B cell (primary cell): Measurements from ENCODE around the gene ADAMTS16. TPM values are rescaled to one million over a fixed set of nuclear protein-coding genes. Genes with fewer than 3 reads are reported as not detected.

Experiments
- ATAC-seq: fragments of 200-7000 bp; cut with Tn5 transposase; one replicate; pipeline ENCODE4 v1.10.0; 2021; ENCODE audit warnings: low read depth, mild to moderate bottlenecking, moderate number of reproducible peaks, moderate library complexity
- CTCF ChIA-PET: fragments of 350-600 bp; sonication (Branson Sonifier 250); formaldehyde crosslinking; loops from one replicate; lab custom pipeline; 2021; ENCODE audit warnings: antibody characterized with exemption, inconsistent platforms; lab: Charles Lee
- POLR2A ChIA-PET: fragments of 350-600 bp; sonication (Branson Sonifier 250); formaldehyde crosslinking; loops from one replicate; lab custom pipeline; 2021; ENCODE audit warnings: antibody characterized with exemption; lab: Charles Lee
- DNase-seq: peaks from one replicate; pipeline ENCODE4 v3.0.0; 2013
- H2AFZ ChIP-seq: 2 replicates; pipeline ENCODE4 v1.6.1; 2012; ENCODE audit warnings: mild to moderate bottlenecking, low read depth, low read length; ENCODE audit not compliant: insufficient read depth, poor library complexity, severe bottlenecking
- H3K27ac ChIP-seq, 2 donors: 1 replicate in 1 of 2; 2 replicates in 1 of 2; pipeline ENCODE4 v1.5.1; 2012 to 2013; ENCODE audit warnings: low read length in 2 of 2, mild to moderate bottlenecking in 2 of 2, moderate library complexity in 1 of 2
- H3K27me3 ChIP-seq, 4 experiments: fragments of 200-600 bp in 1 of 4; sonication (generic) in 1 of 4; replicated peaks in 1 of 4; 1 replicate in 2 of 4; 2 replicates in 2 of 4; pipeline versions ENCODE4 v1.6.1 to v1.7.0; 2013 to 2016; ENCODE audit warnings: low read length in 3 of 4, mild to moderate bottlenecking in 2 of 4, mixed read lengths in 1 of 4, moderate library complexity in 1 of 4; ENCODE audit not compliant: insufficient read depth in 4 of 4, control insufficient read depth in 3 of 4; ENCODE audit errors: control extremely low read depth in 1 of 4
- H3K36me3 ChIP-seq, 2 experiments: replicated peaks in 1 of 2; 1 replicate in 1 of 2; 2 replicates in 1 of 2; pipeline versions ENCODE4 v1.6.1 to v1.7.1; 2013; ENCODE audit warnings: low read length in 1 of 2; ENCODE audit not compliant: insufficient read depth in 2 of 2, control insufficient read depth in 1 of 2; ENCODE audit errors: control extremely low read depth in 1 of 2, extremely low read depth in 1 of 2
- H3K4me1 ChIP-seq, 2 donors: fragments of 200-600 bp in 1 of 2; sonication (generic) in 1 of 2; 1 replicate in 1 of 2; 2 replicates in 1 of 2; pipeline versions ENCODE4 v1.5.1 to v1.6.1; 2013 to 2017; ENCODE audit warnings: low read length in 2 of 2; ENCODE audit not compliant: control insufficient read depth in 2 of 2, insufficient read depth in 2 of 2
- H3K4me2 ChIP-seq: replicated peaks from 2 replicates; pipeline ENCODE3; 2012; ENCODE audit warnings: mild to moderate bottlenecking, low read depth, low read length; ENCODE audit not compliant: poor library complexity, severe bottlenecking
- H3K4me3 ChIP-seq, 5 experiments: fragments of 200-600 bp in 1 of 5; sonication (generic) in 1 of 5; 1 replicate in 3 of 5; 2 replicates in 2 of 5; pipeline versions ENCODE4 v1.5.1 to v1.7.0; 2011 to 2016; ENCODE audit warnings: low read length in 4 of 5, mild to moderate bottlenecking in 4 of 5, low read depth in 2 of 5, control low read depth in 1 of 5, moderate library complexity in 1 of 5; ENCODE audit not compliant: insufficient read depth in 1 of 5; ENCODE audit errors: control extremely low read depth in 1 of 5, extremely low read depth in 1 of 5
- H3K79me2 ChIP-seq: fragments of 200-600 bp; sonication (generic); one replicate; pipeline ENCODE4 v1.6.0; 2016; ENCODE audit warnings: low read length; ENCODE audit not compliant: control insufficient read depth, insufficient read depth
- H3K9ac ChIP-seq: fragments of 200-600 bp; sonication (generic); 2 replicates; pipeline ENCODE4 v1.6.1; 2017; ENCODE audit warnings: mild to moderate bottlenecking, low read length, moderate library complexity
- H3K9me3 ChIP-seq, 3 donors: one replicate each; pipeline versions ENCODE4 v1.6.1 to v1.7.1; 2013; ENCODE audit warnings: low read length in 2 of 3; ENCODE audit not compliant: control insufficient read depth in 2 of 3, insufficient read depth in 1 of 3; ENCODE audit errors: control extremely low read depth in 1 of 3
- H4K20me1 ChIP-seq: 2 replicates; pipeline ENCODE4 v1.6.0; 2012; ENCODE audit warnings: mild to moderate bottlenecking, low read length; ENCODE audit not compliant: insufficient read depth, control insufficient read depth, poor library complexity, severe bottlenecking
- H3K27ac Mint-ChIP-seq: one replicate; pipeline ENCODE4 v1.8.0; 2021; ENCODE audit warnings: mixed read lengths
- H3K27me3 Mint-ChIP-seq: one replicate; pipeline ENCODE4 v1.8.0; 2021; ENCODE audit warnings: mixed read lengths
- H3K4me1 Mint-ChIP-seq: one replicate; pipeline ENCODE4 v1.8.0; 2021; ENCODE audit warnings: mixed read lengths
- H3K4me3 Mint-ChIP-seq: one replicate; pipeline ENCODE4 v1.8.0; 2021; ENCODE audit warnings: mixed read lengths
- H3K9me3 Mint-ChIP-seq: one replicate; pipeline ENCODE4 v1.8.0; 2022; ENCODE audit warnings: mixed read lengths; ENCODE audit not compliant: insufficient read depth
- EZH2 ChIP-seq: IDR thresholded peaks from 2 replicates; pipeline ENCODE4 v1.6.1; 2012; ENCODE audit warnings: borderline replicate concordance, low read depth, mild to moderate bottlenecking, moderate library complexity, low read length; ENCODE audit not compliant: insufficient read depth, poor library complexity, severe bottlenecking
- WGBS: methylation state at CpG from one replicate; pipeline ENCODE4 v1.1.5; 2013; ENCODE audit warnings: missing lambda C conversion rate; ENCODE audit not compliant: insufficient coverage; 5-methylcytosine and 5-hydroxymethylcytosine counted together
- intact Hi-C: fragments of 100-400 bp; cut with micrococcal nuclease; formaldehyde crosslinking; loops from one replicate; pipeline ENCODE4 v1.10.0; 2022
- polyA plus RNA-seq: library from polyadenylated mRNA; depleted of rRNA; stranded (reverse); fragments of >200 nt; gene quantifications from 2 replicates; pipeline ENCODE4 v1.2.3, GENCODE V29; 2012
- total RNA-seq, 2 donors: library from RNA; stranded (reverse); fragments of 120-200 nt in 1 of 2; gene quantifications; 1 replicate in 1 of 2; 2 replicates in 1 of 2; pipeline versions ENCODE4 v1.2.3 to v1.2.4, GENCODE V29; 2013 to 2022
- TF ChIP-seq, protein P1 (sequence below): fragments of 200-600 bp; IDR thresholded peaks from one replicate; pipeline ENCODE4 v1.8.0; 2022; ENCODE audit warnings: antibody characterized with exemption, mild to moderate bottlenecking

The ADAMTS16 gene
- total and polyA plus RNA-seq, 2 donors (not counting 1 experiment from before 2014, with no cell fraction given), result not detected

- Histone ChIP-seq H3K4me1 (no peaks in the 10 kb centered on the region), H3K9ac (no peak overlapping the region), H3K9me3 (peaks cover 0 to 3% (median 0%) of the 10 kb centered on the region in 3 donors), H3K27me3 (no peaks in the 10 kb centered on the region), H3K79me2 (no peaks in the 10 kb centered on the region), H2AFZ (no peak overlapping the region), H3K27ac (no peak overlapping the region), H3K4me2 (no peak overlapping the region), H4K20me1 (no peaks in the 10 kb centered on the region), H3K4me3 (no peak overlapping the region), H3K36me3 (no peaks in the 10 kb centered on the region)
- CTCF ChIA-PET, result no interaction called here
- H3K27me3 Mint-ChIP-seq, result no peaks in the 10 kb centered on the region
- intact Hi-C loops, result no loop called here
- 93% methylated on average over 4 of the region's 5 CpGs for WGBS
- ATAC-seq (no peak), DNase-seq (no peak)
- H3K4me3 Mint-ChIP-seq, result no peak overlapping the region
- no peaks in the 10 kb centered on the region for H3K9me3 Mint-ChIP-seq
- no peak for TF ChIP-seq EZH2
- TF ChIP-seq, protein P1, sequence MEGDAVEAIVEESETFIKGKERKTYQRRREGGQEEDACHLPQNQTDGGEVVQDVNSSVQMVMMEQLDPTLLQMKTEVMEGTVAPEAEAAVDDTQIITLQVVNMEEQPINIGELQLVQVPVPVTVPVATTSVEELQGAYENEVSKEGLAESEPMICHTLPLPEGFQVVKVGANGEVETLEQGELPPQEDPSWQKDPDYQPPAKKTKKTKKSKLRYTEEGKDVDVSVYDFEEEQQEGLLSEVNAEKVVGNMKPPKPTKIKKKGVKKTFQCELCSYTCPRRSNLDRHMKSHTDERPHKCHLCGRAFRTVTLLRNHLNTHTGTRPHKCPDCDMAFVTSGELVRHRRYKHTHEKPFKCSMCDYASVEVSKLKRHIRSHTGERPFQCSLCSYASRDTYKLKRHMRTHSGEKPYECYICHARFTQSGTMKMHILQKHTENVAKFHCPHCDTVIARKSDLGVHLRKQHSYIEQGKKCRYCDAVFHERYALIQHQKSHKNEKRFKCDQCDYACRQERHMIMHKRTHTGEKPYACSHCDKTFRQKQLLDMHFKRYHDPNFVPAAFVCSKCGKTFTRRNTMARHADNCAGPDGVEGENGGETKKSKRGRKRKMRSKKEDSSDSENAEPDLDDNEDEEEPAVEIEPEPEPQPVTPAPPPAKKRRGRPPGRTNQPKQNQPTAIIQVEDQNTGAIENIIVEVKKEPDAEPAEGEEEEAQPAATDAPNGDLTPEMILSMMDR, result no peak
- POLR2A ChIA-PET, result no interaction called here
- no peaks in the 10 kb centered on the region for H3K4me1 Mint-ChIP-seq
- no peak overlapping the region for H3K27ac Mint-ChIP-seq
Observed at GRCh38 chr5:5200133-5200532, 60.0 kb downstream of the ADAMTS16 start.

DNA sequence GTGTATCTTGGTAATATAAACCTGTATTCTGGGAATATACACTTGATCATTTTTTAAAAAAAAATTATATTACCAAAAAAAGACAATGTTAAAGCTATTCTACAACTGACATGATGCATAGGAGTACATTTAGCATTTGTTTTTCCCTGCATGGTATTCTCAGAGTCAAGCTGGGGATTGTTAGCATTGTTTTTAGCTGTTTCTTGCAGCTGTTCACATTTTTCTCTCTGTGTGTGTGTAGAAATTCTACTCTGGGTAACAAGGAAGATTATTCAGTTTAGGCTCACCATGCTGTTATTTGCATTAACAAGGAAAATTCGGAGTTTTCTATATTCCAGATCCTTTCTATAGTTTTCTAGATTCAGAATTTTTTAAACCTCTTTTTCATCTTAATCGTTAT lies 62.2 kb downstream of the ADAMTS16 start:
- CTCF ChIA-PET, result no interaction called here
- Histone ChIP-seq H4K20me1 (no peaks in the 10 kb centered on the region), H3K4me2 (no peak overlapping the region), H3K27me3 (no peaks in the 10 kb centered on the region), H3K36me3 (no peaks in the 10 kb centered on the region), H3K27ac (no peak overlapping the region), H3K9me3 (peaks cover 0 to 3% (median 0%) of the 10 kb centered on the region in 3 donors), H3K4me3 (no peak overlapping the region), H3K79me2 (no peaks in the 10 kb centered on the region), H3K4me1 (no peaks in the 10 kb centered on the region), H2AFZ (no peak overlapping the region), H3K9ac (no peak overlapping the region)
- POLR2A ChIA-PET, result no interaction called here
- Mint-ChIP-seq H3K27me3 (no peaks in the 10 kb centered on the region), H3K4me3 (no peak overlapping the region), H3K9me3 (no peaks in the 10 kb centered on the region), H3K27ac (no peak overlapping the region), H3K4me1 (no peaks in the 10 kb centered on the region)
- TF ChIP-seq, protein P1, result no peak
- no peak for TF ChIP-seq EZH2
- intact Hi-C loops, result no loop called here
- ATAC-seq (no peak), DNase-seq (no peak)
- no CpG with 5 or more reads among the region's 2 CpGs for WGBS
